Brain microvascular endothelial cell (primary cell): ENCODE results near the gene CDC42SE2.

ENCODE experiments used
- DNase-seq: peaks from one replicate; pipeline ENCODE4 v3.0.0-alpha.2; 2020
- H3K27ac ChIP-seq: fragments of 250-450 bp; sonication (Bioruptor Pico); 2 replicates; pipeline ENCODE4 v1.5.1; 2020; ENCODE audit warnings: mild to moderate bottlenecking, moderate library complexity
- H3K27me3 ChIP-seq: fragments of 250-450 bp; sonication (Bioruptor Pico); replicated peaks from 2 replicates; pipeline ENCODE4 v1.5.1; 2020; ENCODE audit warnings: mild to moderate bottlenecking
- H3K36me3 ChIP-seq: fragments of 250-450 bp; sonication (Bioruptor Pico); replicated peaks from 2 replicates; pipeline ENCODE4 v1.5.1; 2020; ENCODE audit warnings: mild to moderate bottlenecking
- H3K4me3 ChIP-seq: 2 replicates; pipeline ENCODE4 v1.5.1; 2011; ENCODE audit warnings: low read depth, mild to moderate bottlenecking, control low read depth, low read length, moderate library complexity
- CTCF ChIP-seq: IDR thresholded peaks from 2 replicates; pipeline ENCODE4 v1.5.1; 2011; ENCODE audit warnings: low read depth, mild to moderate bottlenecking, moderate library complexity, low read length, control low read depth, inconsistent platforms; ENCODE audit errors: missing control alignments
- in situ Hi-C: cut with HindIII; loops from 2 replicates; pipeline ENCODE4 v1.10.0; 2017; ENCODE audit warnings: low sequenced_read_pairs, low pct_ligation_motif_present

Gene CDC42SE2

GRCh38 chr5:131369558-131369957 is 105.7 kb downstream of the CDC42SE2 start:
- DNase-seq = no peak
- H3K27ac ChIP-seq = no peak overlapping the region
- in situ Hi-C loops = no loop called here
- TF ChIP-seq CTCF = no peak
- no peaks in the 10 kb centered on the region for H3K27me3 ChIP-seq
- no peaks in the 10 kb centered on the region for H3K36me3 ChIP-seq
- no peak overlapping the region for H3K4me3 ChIP-seq

- Histone ChIP-seq H3K27me3 (no peaks in the 10 kb centered on the region), H3K4me3 (no peak overlapping the region), H3K36me3 (no peaks in the 10 kb centered on the region), H3K27ac (no peak overlapping the region)
- in situ Hi-C loops = no loop called here
- DNase-seq = no peak
- TF ChIP-seq CTCF = no peak
These were observed 108.0 kb downstream of the CDC42SE2 start for GRCh38 chr5:131371835-131372234.

- no peak for TF ChIP-seq CTCF
- Histone ChIP-seq H3K27me3 (no peaks in the 10 kb centered on the region), H3K27ac (no peak overlapping the region), H3K4me3 (no peak overlapping the region), H3K36me3 (no peaks in the 10 kb centered on the region)
- in situ Hi-C loops = no loop called here
- DNase-seq = no peak
These were observed 109.4 kb downstream of the CDC42SE2 start for GRCh38 chr5:131373265-131373664.

GRCh38 chr5:131375351-131375750 is 111.5 kb downstream of the CDC42SE2 start:
- in situ Hi-C loops = no loop called here
- H3K27me3 ChIP-seq = no peaks in the 10 kb centered on the region
- no peak overlapping the region for H3K27ac ChIP-seq
- DNase-seq = no peak
- TF ChIP-seq CTCF = no peak
- no peaks in the 10 kb centered on the region for H3K36me3 ChIP-seq
- H3K4me3 ChIP-seq = no peak overlapping the region

- TF ChIP-seq CTCF = no peak
- in situ Hi-C loops = no loop called here
These were observed 113.5 kb downstream of the CDC42SE2 start for GRCh38 chr5:131377346-131377745.

GRCh38 chr5:131377785-131378325 is 114.0 kb downstream of the CDC42SE2 start:
- H3K4me3 ChIP-seq = no peak overlapping the region
- no peaks in the 10 kb centered on the region for H3K27me3 ChIP-seq
- peak overlapping the region; percentile 76 for H3K27ac ChIP-seq
- peak; percentile 42 for DNase-seq
- TF ChIP-seq CTCF = no peak
- no peaks in the 10 kb centered on the region for H3K36me3 ChIP-seq
- in situ Hi-C loops = no loop called here

More at GRCh38 chr5:131377346-131377745, 113.5 kb downstream of the CDC42SE2 start:
- H3K36me3 ChIP-seq = no peaks in the 10 kb centered on the region
- peak overlapping the region; percentile 76 for H3K27ac ChIP-seq
- no peak for DNase-seq
- H3K27me3 ChIP-seq = no peaks in the 10 kb centered on the region
- no peak overlapping the region for H3K4me3 ChIP-seq
